DOHH2 (cell line): Measurements from ENCODE around the gene ELK4.

Source experiments
- EZH2phosphoT487 ChIP-seq: fragments of 200-600 bp; sonication (generic); IDR thresholded peaks from 2 replicates; pipeline ENCODE4 v1.6.1; 2017; ENCODE audit warnings: borderline replicate concordance, mild to moderate bottlenecking, antibody characterized with exemption, low read length, moderate library complexity, mixed read lengths
- TF ChIP-seq, protein P1 (sequence below): fragments of 200-600 bp; sonication (generic); IDR thresholded peaks from one replicate; pipeline ENCODE4 v1.5.1; 2014; ENCODE audit warnings: antibody characterized with exemption, mild to moderate bottlenecking, low read depth, low read length; ENCODE audit not compliant: poor library complexity, severe bottlenecking

DNA sequence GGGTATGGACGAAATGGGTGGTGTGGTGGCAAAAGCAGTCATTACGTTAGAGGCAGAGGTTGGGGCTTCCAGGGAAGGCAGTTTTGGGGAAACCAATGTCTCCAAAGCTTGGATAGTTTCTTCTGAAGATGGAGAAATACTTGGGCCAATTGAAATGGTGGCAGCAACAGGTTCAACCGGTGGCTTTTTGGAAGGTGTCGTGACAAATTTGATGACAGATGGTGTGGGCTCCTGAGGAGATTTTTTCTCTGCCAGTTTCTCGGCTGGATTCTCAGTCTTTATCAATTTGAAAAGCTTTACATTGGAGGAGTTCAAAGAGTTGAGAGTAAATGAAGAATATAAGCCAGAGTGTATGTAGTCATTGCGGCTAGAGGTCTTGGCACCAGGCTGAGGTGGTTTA is 11.5 kb downstream of the ELK4 start:
- TF ChIP-seq, protein P1, sequence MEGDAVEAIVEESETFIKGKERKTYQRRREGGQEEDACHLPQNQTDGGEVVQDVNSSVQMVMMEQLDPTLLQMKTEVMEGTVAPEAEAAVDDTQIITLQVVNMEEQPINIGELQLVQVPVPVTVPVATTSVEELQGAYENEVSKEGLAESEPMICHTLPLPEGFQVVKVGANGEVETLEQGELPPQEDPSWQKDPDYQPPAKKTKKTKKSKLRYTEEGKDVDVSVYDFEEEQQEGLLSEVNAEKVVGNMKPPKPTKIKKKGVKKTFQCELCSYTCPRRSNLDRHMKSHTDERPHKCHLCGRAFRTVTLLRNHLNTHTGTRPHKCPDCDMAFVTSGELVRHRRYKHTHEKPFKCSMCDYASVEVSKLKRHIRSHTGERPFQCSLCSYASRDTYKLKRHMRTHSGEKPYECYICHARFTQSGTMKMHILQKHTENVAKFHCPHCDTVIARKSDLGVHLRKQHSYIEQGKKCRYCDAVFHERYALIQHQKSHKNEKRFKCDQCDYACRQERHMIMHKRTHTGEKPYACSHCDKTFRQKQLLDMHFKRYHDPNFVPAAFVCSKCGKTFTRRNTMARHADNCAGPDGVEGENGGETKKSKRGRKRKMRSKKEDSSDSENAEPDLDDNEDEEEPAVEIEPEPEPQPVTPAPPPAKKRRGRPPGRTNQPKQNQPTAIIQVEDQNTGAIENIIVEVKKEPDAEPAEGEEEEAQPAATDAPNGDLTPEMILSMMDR = no peak
- TF ChIP-seq EZH2phosphoT487 = no peak
